GM18861 (cell line): Measurements from ENCODE around the gene RANBP3.
"Not testable (repeated sequence)": the region's sequence is repeated elsewhere in the genome, so short reads cannot be mapped to it uniquely, and the experiment has no call there.

Experiments used
- ATAC-seq: cut with Tn5 transposase; IDR thresholded peaks from one replicate; pipeline ENCODE4 v1.9.1; 2021; ENCODE audit not compliant: unreplicated experiment

The RANBP3 gene

GRCh38 chr19:6006896-6007295 is 29.0 kb upstream of the RANBP3 start:
- no peak for ATAC-seq

GRCh38 chr19:6006070-6006446 is 28.1 kb upstream of the RANBP3 start:
- not testable (repeated sequence) for ATAC-seq

- ATAC-seq = no peak
These were observed 27.6 kb upstream of the RANBP3 start for GRCh38 chr19:6005321-6006069.

- no peak for ATAC-seq
These were observed 26.0 kb upstream of the RANBP3 start for GRCh38 chr19:6003976-6004375.

- no peak for ATAC-seq
These were observed 24.7 kb upstream of the RANBP3 start for GRCh38 chr19:6002591-6002990.

- no peak for ATAC-seq
These were observed 22.4 kb upstream of the RANBP3 start for GRCh38 chr19:6000228-6000847.

- ATAC-seq = no peak
These were observed 21.8 kb upstream of the RANBP3 start for GRCh38 chr19:5999693-6000092.

GRCh38 chr19:5997371-5997770 is 19.4 kb upstream of the RANBP3 start:
- no peak for ATAC-seq

GRCh38 chr19:5996623-5997320 is 18.8 kb upstream of the RANBP3 start:
- ATAC-seq = no peak

- no peak for ATAC-seq
These were observed 18.2 kb upstream of the RANBP3 start for GRCh38 chr19:5996102-5996501.

GRCh38 chr19:5995606-5996005 is 17.7 kb upstream of the RANBP3 start:
- ATAC-seq = no peak

- ATAC-seq = no peak
These were observed 16.6 kb upstream of the RANBP3 start for GRCh38 chr19:5994405-5995165.

- no peak for ATAC-seq
These were observed 15.9 kb upstream of the RANBP3 start for GRCh38 chr19:5993648-5994358.

GRCh38 chr19:5993201-5993600 is 15.3 kb upstream of the RANBP3 start:
- no peak for ATAC-seq

GRCh38 chr19:5992756-5993155 is 14.8 kb upstream of the RANBP3 start:
- ATAC-seq = no peak

GRCh38 chr19:5991244-5991838 is 13.4 kb upstream of the RANBP3 start:
- ATAC-seq = no peak

- ATAC-seq = no peak
These were observed 12.4 kb upstream of the RANBP3 start for GRCh38 chr19:5990289-5990797.

GRCh38 chr19:5989388-5990074 is 11.6 kb upstream of the RANBP3 start:
- ATAC-seq = no peak

- ATAC-seq = no peak
These were observed 10.8 kb upstream of the RANBP3 start for GRCh38 chr19:5988517-5989387.
